ENCODE measurements around the gene POTEC.
"Not testable (repeated sequence)": the region's sequence is repeated elsewhere in the genome, so short reads cannot be mapped to it uniquely, and the experiment has no call there.

- TF ChIP-seq, protein P1, sequence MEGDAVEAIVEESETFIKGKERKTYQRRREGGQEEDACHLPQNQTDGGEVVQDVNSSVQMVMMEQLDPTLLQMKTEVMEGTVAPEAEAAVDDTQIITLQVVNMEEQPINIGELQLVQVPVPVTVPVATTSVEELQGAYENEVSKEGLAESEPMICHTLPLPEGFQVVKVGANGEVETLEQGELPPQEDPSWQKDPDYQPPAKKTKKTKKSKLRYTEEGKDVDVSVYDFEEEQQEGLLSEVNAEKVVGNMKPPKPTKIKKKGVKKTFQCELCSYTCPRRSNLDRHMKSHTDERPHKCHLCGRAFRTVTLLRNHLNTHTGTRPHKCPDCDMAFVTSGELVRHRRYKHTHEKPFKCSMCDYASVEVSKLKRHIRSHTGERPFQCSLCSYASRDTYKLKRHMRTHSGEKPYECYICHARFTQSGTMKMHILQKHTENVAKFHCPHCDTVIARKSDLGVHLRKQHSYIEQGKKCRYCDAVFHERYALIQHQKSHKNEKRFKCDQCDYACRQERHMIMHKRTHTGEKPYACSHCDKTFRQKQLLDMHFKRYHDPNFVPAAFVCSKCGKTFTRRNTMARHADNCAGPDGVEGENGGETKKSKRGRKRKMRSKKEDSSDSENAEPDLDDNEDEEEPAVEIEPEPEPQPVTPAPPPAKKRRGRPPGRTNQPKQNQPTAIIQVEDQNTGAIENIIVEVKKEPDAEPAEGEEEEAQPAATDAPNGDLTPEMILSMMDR (IDR thresholded peaks at IDR 0.05): not testable (repeated sequence)
- not testable (repeated sequence) for TF ChIP-seq POLR2A (IDR thresholded peaks at IDR 0.05; ENCODE audit: low read length); CHD4 (IDR thresholded peaks at IDR 0.05; ENCODE audit: borderline replicate concordance); CHD2 (IDR thresholded peaks at IDR 0.05; ENCODE audit: low read length, partially characterized antibody)
- TF ChIP-seq, protein P2, sequence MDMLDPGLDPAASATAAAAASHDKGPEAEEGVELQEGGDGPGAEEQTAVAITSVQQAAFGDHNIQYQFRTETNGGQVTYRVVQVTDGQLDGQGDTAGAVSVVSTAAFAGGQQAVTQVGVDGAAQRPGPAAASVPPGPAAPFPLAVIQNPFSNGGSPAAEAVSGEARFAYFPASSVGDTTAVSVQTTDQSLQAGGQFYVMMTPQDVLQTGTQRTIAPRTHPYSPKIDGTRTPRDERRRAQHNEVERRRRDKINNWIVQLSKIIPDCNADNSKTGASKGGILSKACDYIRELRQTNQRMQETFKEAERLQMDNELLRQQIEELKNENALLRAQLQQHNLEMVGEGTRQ (IDR thresholded peaks at IDR 0.05): not testable (repeated sequence)
Observed at GRCh38 chr18:14501894-14502293, 41.5 kb downstream of the POTEC start.

All from A549 (cell line).